CD4-positive, alpha-beta memory T cell (primary cell): ENCODE data around the gene CEP41. TPM values are rescaled to one million over a fixed set of nuclear protein-coding genes. Genes with fewer than 3 reads are reported as not detected.
A peak's percentile ranks its signal among the peaks of the same experiment; 100 is the strongest.

Source experiments
- CTCF ChIA-PET: fragments of 350-600 bp; sonication (Branson Sonifier 250); formaldehyde crosslinking; loops from one replicate; lab custom pipeline; 2021; ENCODE audit warnings: inconsistent platforms; ENCODE audit not compliant: partially characterized antibody; lab: Charles Lee
- POLR2A ChIA-PET: fragments of 350-600 bp; sonication (Branson Sonifier 250); formaldehyde crosslinking; loops from one replicate; lab custom pipeline; 2021; ENCODE audit not compliant: partially characterized antibody; lab: Charles Lee
- DNase-seq, 5 donors: peaks; one replicate each; pipeline versions ENCODE4 v3.0.0 to v3.0.0-alpha.2; 2020 to 2022; ENCODE audit warnings: mixed read lengths in 1 of 5
- H3K27ac ChIP-seq: one replicate; pipeline ENCODE4 v1.7.0; 2013; ENCODE audit warnings: low read depth, low read length
- H3K27me3 ChIP-seq: 2 replicates; pipeline ENCODE4 v1.7.0; 2013; ENCODE audit warnings: mild to moderate bottlenecking, low read length, moderate library complexity; ENCODE audit not compliant: insufficient read depth
- H3K36me3 ChIP-seq: 2 replicates; pipeline ENCODE4 v1.7.0; 2013; ENCODE audit warnings: mild to moderate bottlenecking, low read length, moderate library complexity; ENCODE audit not compliant: insufficient read depth
- H3K4me1 ChIP-seq: 2 replicates; pipeline ENCODE4 v1.7.0; 2013; ENCODE audit warnings: mild to moderate bottlenecking, low read length, moderate library complexity; ENCODE audit not compliant: insufficient read depth
- H3K4me3 ChIP-seq, 2 donors: one replicate each; pipeline ENCODE4 v1.7.0; 2013; ENCODE audit warnings: low read length in 2 of 2, mild to moderate bottlenecking in 1 of 2
- H3K9me3 ChIP-seq, 2 donors: one replicate each; pipeline ENCODE4 v1.7.0; 2013; ENCODE audit warnings: low read length in 2 of 2, control low read depth in 1 of 2; ENCODE audit not compliant: control insufficient read depth in 1 of 2
- H3K27ac Mint-ChIP-seq, 7 donors: one replicate each; pipeline ENCODE4 v1.8.0; 2020 to 2021; ENCODE audit warnings: mixed read lengths in 7 of 7, mild to moderate bottlenecking in 6 of 7, inconsistent platforms in 3 of 7, moderate library complexity in 3 of 7
- H3K27me3 Mint-ChIP-seq, 2 donors: one replicate each; pipeline ENCODE4 v1.8.0; 2020 to 2021; ENCODE audit warnings: mixed read lengths in 2 of 2
- H3K36me3 Mint-ChIP-seq, 2 donors: one replicate each; pipeline ENCODE4 v1.8.0; 2020 to 2021; ENCODE audit warnings: mixed read lengths in 2 of 2, inconsistent platforms in 1 of 2, mild to moderate bottlenecking in 1 of 2
- H3K4me1 Mint-ChIP-seq, 4 donors: one replicate each; pipeline ENCODE4 v1.8.0; 2020 to 2021; ENCODE audit warnings: mixed read lengths in 4 of 4, mild to moderate bottlenecking in 1 of 4
- H3K4me3 Mint-ChIP-seq, 8 donors: one replicate each; pipeline ENCODE4 v1.8.0; 2020 to 2021; ENCODE audit warnings: mixed read lengths in 8 of 8, mild to moderate bottlenecking in 7 of 8, moderate library complexity in 6 of 8, inconsistent platforms in 3 of 8
- H3K9me3 Mint-ChIP-seq, 8 donors: one replicate each; pipeline ENCODE4 v1.8.0; 2020 to 2021; ENCODE audit warnings: mixed read lengths in 8 of 8, mild to moderate bottlenecking in 5 of 8, inconsistent platforms in 3 of 8, moderate library complexity in 1 of 8
- intact Hi-C: fragments of 100-400 bp; cut with micrococcal nuclease; formaldehyde crosslinking; loops from one replicate; pipeline ENCODE4 v1.15.1; 2023
- polyA plus RNA-seq, 2 donors: library from polyadenylated mRNA; unstranded; fragments of 300-500 nt; fragmentation: Illumina TruSeq; gene quantifications; one replicate each; pipeline ENCODE4 v1.2.3, GENCODE V29; 2021
- total RNA-seq, 2 experiments: library from RNA; stranded (reverse); gene quantifications; one replicate each; pipeline ENCODE4 v1.2.3, GENCODE V29; 2021

CEP41 gene
- total and polyA plus RNA-seq, 4 experiments from 2014 or later, result 6.0 to 20.9 (median 11.8) TPM

DNA sequence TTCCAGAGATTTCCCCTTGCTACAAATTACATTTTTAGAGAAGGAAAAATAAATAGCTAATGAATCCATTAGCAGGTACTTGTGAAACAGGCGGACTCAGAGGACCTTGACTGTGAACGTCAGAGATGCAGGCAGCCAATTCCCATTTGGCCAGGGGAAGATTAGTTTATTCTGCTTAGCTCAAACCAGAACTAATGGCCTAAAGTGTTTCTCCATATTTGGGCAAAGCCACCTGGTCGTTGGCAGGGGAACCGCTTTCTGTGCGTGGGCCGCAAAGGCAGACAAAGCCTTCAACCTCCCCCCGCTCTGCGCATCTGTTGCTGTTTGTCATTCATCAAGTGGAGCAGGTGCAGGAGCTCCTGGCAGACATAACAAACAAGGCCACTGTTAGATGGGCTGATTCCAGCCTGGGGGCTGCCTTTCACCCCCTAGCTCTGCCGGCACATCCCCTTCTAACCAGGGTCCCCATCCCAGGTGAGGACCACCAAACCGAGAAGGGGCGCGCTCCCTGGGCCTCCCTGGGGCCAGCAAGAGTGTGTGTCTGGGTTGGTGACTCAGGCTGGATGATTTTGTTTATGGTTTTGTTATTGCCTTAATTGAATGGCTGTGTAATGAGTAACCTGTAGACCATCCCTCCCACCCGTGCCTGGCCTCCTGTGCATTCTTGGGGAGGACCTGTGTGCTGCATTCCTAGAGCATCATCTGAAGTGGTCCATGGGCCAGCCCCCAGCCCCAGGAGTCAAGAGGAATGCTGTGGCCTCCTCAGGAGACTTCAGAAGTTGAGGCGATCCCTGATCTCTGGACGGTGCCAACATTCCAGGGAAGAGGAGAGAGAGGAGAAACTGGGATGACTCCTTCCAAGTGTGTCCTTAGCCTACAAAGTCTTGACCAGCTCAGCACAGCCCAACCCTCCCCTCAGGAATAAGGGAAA lies 75.0 kb downstream of the CEP41 start:
- H3K27me3 ChIP-seq, result no peaks in the 10 kb centered on the region
- intact Hi-C loops, result no loop called here
- Mint-ChIP-seq H3K4me1 (peaks cover 8 to 32% (median 10%) of the 10 kb centered on the region in 4 donors), H3K36me3 (no peaks in the 10 kb centered on the region), H3K27me3 (peaks cover 3% of the 10 kb centered on the region in 2 donors), H3K4me3 (peak overlapping the region in 6 of 8 donors; percentile 27 to 71 (median 46)), H3K27ac (peak overlapping the region in 3 of 7 donors; percentile 52 to 77 (median 69)), H3K9me3 (peaks cover 0 to 4% (median 0%) of the 10 kb centered on the region in 8 donors)
- no peak overlapping the region for H3K27ac ChIP-seq
- no peaks in the 10 kb centered on the region for H3K4me1 ChIP-seq
- no peaks in the 10 kb centered on the region for H3K36me3 ChIP-seq
- H3K9me3 ChIP-seq, result peaks cover 0 to 3% of the 10 kb centered on the region in 2 donors
- H3K4me3 ChIP-seq, result no peak overlapping the region
- no peak for DNase-seq
- ChIA-PET POLR2A (no interaction called here), CTCF (no interaction called here)

DNA sequence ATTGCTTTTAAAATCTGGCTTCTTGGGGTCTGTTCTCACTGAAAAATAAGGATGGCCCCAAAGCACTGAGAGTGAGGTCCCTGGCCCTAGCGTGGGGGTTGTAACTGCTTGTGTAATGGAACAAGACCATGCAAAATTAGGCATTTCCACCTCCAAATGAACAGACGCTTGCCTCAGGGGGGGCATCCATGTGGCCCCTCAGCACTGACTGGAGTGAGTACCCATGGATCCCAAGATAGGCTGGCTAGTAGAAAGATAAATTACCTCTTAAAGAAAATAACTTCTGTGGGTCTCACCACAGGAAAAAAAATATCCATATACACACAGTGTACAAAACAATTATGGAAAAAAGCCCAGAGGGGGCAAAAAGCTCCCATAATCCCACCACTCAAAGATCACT lies 75.7 kb downstream of the CEP41 start:
- Histone ChIP-seq H3K27me3 (no peaks in the 10 kb centered on the region), H3K4me1 (no peaks in the 10 kb centered on the region), H3K36me3 (no peaks in the 10 kb centered on the region), H3K27ac (no peak overlapping the region), H3K4me3 (no peak overlapping the region), H3K9me3 (peaks cover 0 to 4% of the 10 kb centered on the region in 2 donors)
- peaks cover 0 to 4% of the 10 kb centered on the region in 2 donors for H3K36me3 Mint-ChIP-seq
- ChIA-PET CTCF (no interaction called here), POLR2A (no interaction called here)
- intact Hi-C loops, result no loop called here
- H3K4me3 Mint-ChIP-seq, result peak overlapping the region in 1 of 8 donors; percentile 71
- no peak for DNase-seq
- H3K27me3 Mint-ChIP-seq, result peaks cover 3% of the 10 kb centered on the region in 2 donors
- peaks cover 8 to 32% (median 10%) of the 10 kb centered on the region in 4 donors for H3K4me1 Mint-ChIP-seq
- peaks cover 0 to 8% (median 5%) of the 10 kb centered on the region in 8 donors for H3K9me3 Mint-ChIP-seq
- H3K27ac Mint-ChIP-seq, result peak overlapping the region in 2 of 7 donors; percentile 32 to 52

DNA sequence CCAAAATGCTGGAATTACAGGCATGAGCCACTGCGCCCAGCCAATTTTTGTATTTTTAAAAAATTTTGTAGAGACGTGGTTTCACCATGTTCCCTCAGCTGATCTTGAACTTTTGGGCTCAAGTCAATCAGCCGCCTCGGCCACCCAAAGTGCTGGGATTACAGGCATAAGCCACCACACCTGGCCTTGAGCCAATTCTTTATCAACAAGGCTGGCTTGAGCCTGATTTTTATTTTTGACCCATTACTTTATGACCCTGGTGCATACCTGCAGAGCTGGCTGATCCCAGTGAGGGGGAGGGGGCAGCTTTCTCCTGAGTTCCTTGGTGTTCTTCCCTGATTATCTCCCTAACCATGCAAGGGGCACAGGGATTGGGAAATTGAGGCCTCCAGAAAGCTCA lies 76.4 kb downstream of the CEP41 start:
- H3K27ac Mint-ChIP-seq, result no peak overlapping the region
- Histone ChIP-seq H3K36me3 (no peaks in the 10 kb centered on the region), H3K27ac (no peak overlapping the region), H3K4me3 (no peak overlapping the region), H3K27me3 (no peaks in the 10 kb centered on the region), H3K9me3 (peaks cover 0 to 4% of the 10 kb centered on the region in 2 donors), H3K4me1 (no peaks in the 10 kb centered on the region)
- CTCF ChIA-PET, result no interaction called here
- H3K4me1 Mint-ChIP-seq, result peaks cover 2 to 26% (median 9%) of the 10 kb centered on the region in 4 donors
- H3K9me3 Mint-ChIP-seq, result peaks cover 0 to 11% (median 10%) of the 10 kb centered on the region in 8 donors
- no peak for DNase-seq
- peaks cover 3% of the 10 kb centered on the region in 2 donors for H3K27me3 Mint-ChIP-seq
- no peak overlapping the region for H3K4me3 Mint-ChIP-seq
- H3K36me3 Mint-ChIP-seq, result peaks cover 0 to 4% of the 10 kb centered on the region in 2 donors
- POLR2A ChIA-PET, result no interaction called here
- intact Hi-C loops, result no loop called here

DNA sequence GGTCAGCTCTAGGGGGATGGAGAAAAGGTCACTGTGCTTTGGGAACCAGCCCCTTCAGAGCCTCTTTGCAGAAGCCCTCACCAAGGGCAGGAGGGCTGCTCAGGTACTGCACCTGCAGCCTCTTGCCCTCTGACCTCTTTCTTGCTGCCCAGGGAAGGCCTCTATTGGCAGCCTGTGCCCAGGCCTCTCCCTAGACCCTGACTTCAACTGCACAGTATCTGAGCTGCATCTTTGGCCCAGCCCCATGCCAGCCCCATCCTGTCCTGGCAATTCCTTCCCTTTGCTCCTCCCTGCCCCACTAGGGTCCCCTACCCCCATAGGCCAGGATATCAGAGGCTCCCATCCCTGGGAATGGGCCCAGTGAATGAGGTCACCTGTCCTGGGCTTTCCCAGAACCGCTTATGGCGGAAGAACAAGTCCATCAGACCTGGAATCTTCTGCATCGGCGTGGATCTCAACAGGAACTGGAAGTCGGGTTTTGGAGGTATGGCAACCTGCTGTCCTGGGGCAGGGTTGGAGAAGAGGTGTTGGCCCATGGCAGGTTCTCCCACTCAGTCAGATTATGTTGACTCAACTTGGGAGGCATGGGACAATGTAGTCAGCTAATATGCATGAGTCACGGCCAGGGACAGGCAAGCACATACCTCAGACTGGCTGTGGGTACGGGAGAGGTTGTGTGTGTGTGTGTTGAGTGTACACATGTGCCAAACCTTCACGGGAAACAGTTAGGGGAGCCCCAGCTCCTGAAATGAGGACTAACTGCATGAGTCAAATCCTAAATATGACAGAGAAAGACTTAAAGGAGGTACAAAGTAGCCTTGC lies 77.6 kb downstream of the CEP41 start:
- no peaks in the 10 kb centered on the region for H3K27me3 ChIP-seq
- no peaks in the 10 kb centered on the region for H3K36me3 ChIP-seq
- Mint-ChIP-seq H3K36me3 (peaks cover 0 to 7% of the 10 kb centered on the region in 2 donors), H3K27ac (no peak overlapping the region), H3K9me3 (peaks cover 0 to 18% (median 12%) of the 10 kb centered on the region in 8 donors), H3K4me3 (peak overlapping the region in 1 of 8 donors; percentile 54), H3K4me1 (peaks cover 0 to 14% (median 3%) of the 10 kb centered on the region in 4 donors), H3K27me3 (peaks cover 3% of the 10 kb centered on the region in 2 donors)
- DNase-seq, result no peak
- H3K9me3 ChIP-seq, result peaks cover 0 to 4% of the 10 kb centered on the region in 2 donors
- H3K27ac ChIP-seq, result no peak overlapping the region
- intact Hi-C loops, result no loop called here
- H3K4me1 ChIP-seq, result no peaks in the 10 kb centered on the region
- ChIA-PET POLR2A (no interaction called here), CTCF (no interaction called here)
- no peak overlapping the region for H3K4me3 ChIP-seq

DNA sequence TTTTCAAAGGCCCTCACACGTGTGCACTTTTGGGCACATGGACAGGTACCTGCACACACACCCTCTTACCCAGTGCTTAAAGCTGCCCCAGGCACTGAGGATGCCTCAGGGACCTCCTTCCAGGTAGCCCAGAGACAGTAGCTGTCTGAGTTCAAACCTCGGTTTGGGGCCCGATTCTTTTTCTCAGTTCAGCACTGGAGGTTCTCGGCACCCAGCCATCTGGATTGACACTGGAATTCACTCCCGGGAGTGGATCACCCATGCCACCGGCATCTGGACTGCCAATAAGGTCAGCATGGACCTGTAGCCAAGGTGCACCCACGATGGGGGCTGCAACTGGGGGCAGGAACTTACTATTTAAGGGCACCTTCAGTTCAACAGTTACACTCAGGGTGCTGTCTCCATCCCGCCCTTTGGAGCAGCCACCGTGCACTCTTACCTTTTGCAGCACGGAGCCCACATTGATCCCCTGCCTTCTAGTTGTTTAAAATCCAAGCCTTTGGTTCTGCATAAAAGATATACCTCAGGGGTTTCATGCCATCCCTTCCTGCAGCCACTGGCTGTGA lies 78.5 kb downstream of the CEP41 start:
- H3K27me3 Mint-ChIP-seq, result peaks cover 3% of the 10 kb centered on the region in 2 donors
- no peaks in the 10 kb centered on the region for H3K36me3 ChIP-seq
- H3K9me3 ChIP-seq, result peaks cover 0 to 4% of the 10 kb centered on the region in 2 donors
- no peak overlapping the region for H3K27ac Mint-ChIP-seq
- ChIA-PET POLR2A (no interaction called here), CTCF (no interaction called here)
- no peak overlapping the region for H3K4me3 Mint-ChIP-seq
- H3K9me3 Mint-ChIP-seq, result peaks cover 0 to 18% (median 12%) of the 10 kb centered on the region in 8 donors
- H3K27ac ChIP-seq, result no peak overlapping the region
- peaks cover 0 to 13% (median 3%) of the 10 kb centered on the region in 4 donors for H3K4me1 Mint-ChIP-seq
- no peaks in the 10 kb centered on the region for H3K4me1 ChIP-seq
- DNase-seq, result no peak
- intact Hi-C loops, result no loop called here
- H3K27me3 ChIP-seq, result no peaks in the 10 kb centered on the region
- no peak overlapping the region for H3K4me3 ChIP-seq
- H3K36me3 Mint-ChIP-seq, result peaks cover 0 to 7% of the 10 kb centered on the region in 2 donors

DNA sequence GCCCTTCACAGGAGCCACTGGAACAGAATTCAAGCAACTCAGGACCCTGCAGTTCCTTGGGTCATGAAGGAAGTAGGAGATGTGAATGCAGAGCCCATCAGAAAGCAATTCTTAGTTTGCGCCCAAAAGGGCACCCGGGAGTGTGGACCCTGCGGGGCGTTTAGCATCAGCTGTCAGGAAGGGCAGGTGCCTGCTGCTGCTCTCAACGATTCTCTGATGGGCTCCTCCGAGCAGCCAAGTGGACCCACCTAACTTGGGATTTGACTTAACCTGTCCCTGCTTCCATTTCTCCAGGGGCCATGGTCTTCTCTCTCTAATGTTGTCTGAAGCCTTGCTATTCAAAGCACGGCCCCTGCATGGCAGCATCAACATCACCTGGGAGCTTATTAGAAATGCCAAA lies 79.1 kb downstream of the CEP41 start:
- Histone ChIP-seq H3K27me3 (no peaks in the 10 kb centered on the region), H3K4me1 (no peaks in the 10 kb centered on the region), H3K27ac (no peak overlapping the region), H3K36me3 (no peaks in the 10 kb centered on the region), H3K9me3 (peaks cover 0 to 4% of the 10 kb centered on the region in 2 donors), H3K4me3 (no peak overlapping the region)
- peaks cover 0 to 7% (median 0%) of the 10 kb centered on the region in 4 donors for H3K4me1 Mint-ChIP-seq
- H3K4me3 Mint-ChIP-seq, result no peak overlapping the region
- ChIA-PET POLR2A (no interaction called here), CTCF (no interaction called here)
- H3K27me3 Mint-ChIP-seq, result peaks cover 3% of the 10 kb centered on the region in 2 donors
- H3K36me3 Mint-ChIP-seq, result peaks cover 0 to 7% of the 10 kb centered on the region in 2 donors
- DNase-seq, result no peak
- H3K27ac Mint-ChIP-seq, result no peak overlapping the region
- intact Hi-C loops, result no loop called here
- peaks cover 0 to 18% (median 12%) of the 10 kb centered on the region in 8 donors for H3K9me3 Mint-ChIP-seq
